HEK293 (cell line): ENCODE results near the gene KRABD2.

Experiments
- CTCF ChIA-PET: fragments of 350-600 bp; formaldehyde crosslinking; extraction: SDS; loops from one replicate; lab custom pipeline; 2021; ENCODE audit warnings: antibody characterized with exemption; lab: Yijun Ruan, JAX
- POLR2A ChIA-PET: fragments of 300-600 bp; formaldehyde crosslinking; extraction: SDS; loops from one replicate; lab custom pipeline; 2020; ENCODE audit warnings: antibody characterized with exemption, inconsistent platforms; lab: Yijun Ruan, JAX
- H3K27ac ChIP-seq: fragments of 200-500 bp; sonication (Bioruptor generic); 2 replicates; pipeline ENCODE4 v1.5.1; 2014; ENCODE audit warnings: low read depth, low read length, control low read depth, inconsistent platforms; ENCODE audit errors: extremely low read depth
- H3K36me3 ChIP-seq, 2 experiments: fragments of 200-500 bp in 1 of 2; sonication (Bioruptor generic) in 1 of 2; 1 replicate in 1 of 2; 2 replicates in 1 of 2; pipeline ENCODE4 v1.5.1; 2014 to 2017; ENCODE audit warnings: inconsistent platforms in 2 of 2, low read length in 2 of 2; ENCODE audit not compliant: control insufficient read depth in 2 of 2, insufficient read depth in 1 of 2
- H3K4me1 ChIP-seq: fragments of 200-500 bp; sonication (Bioruptor generic); 2 replicates; pipeline ENCODE4 v1.5.1; 2014; ENCODE audit warnings: mild to moderate bottlenecking, low read length, inconsistent platforms; ENCODE audit not compliant: control insufficient read depth, insufficient read depth
- H3K4me3 ChIP-seq: 2 replicates; pipeline ENCODE4 v1.5.1; 2011; ENCODE audit warnings: low read depth, mild to moderate bottlenecking, control low read depth, low read length, moderate library complexity
- H3K9me3 ChIP-seq: fragments of 200-500 bp; sonication (Bioruptor generic); 2 replicates; pipeline ENCODE4 v1.5.1; 2014; ENCODE audit warnings: low read depth, low read length, inconsistent platforms; ENCODE audit not compliant: control insufficient read depth, insufficient read depth
- ELK4 ChIP-seq: IDR thresholded peaks from 2 replicates; pipeline ENCODE4 v1.6.1; 2011; ENCODE audit warnings: mild to moderate bottlenecking, low read depth, low read length, borderline replicate concordance
- SCRT2 ChIP-seq: fragments of 450-650 bp; formaldehyde crosslinking; IDR thresholded peaks from 2 replicates; pipeline ENCODE4 v1.5.1; 2016; ENCODE audit warnings: missing biosample characterization, missing genetic modification characterization
- YY1 ChIP-seq: fragments of 450-650 bp; formaldehyde crosslinking; IDR thresholded peaks from 2 replicates; pipeline ENCODE4 v1.5.1; 2018; ENCODE audit warnings: missing biosample characterization, missing genetic modification characterization
- ZBTB20 ChIP-seq: fragments of 450-650 bp; formaldehyde crosslinking; IDR thresholded peaks from 2 replicates; pipeline ENCODE4 v1.5.1; 2016; ENCODE audit warnings: missing biosample characterization, missing genetic modification characterization
- ZBTB7A ChIP-seq: fragments of 450-650 bp; formaldehyde crosslinking; IDR thresholded peaks from 2 replicates; pipeline ENCODE4 v1.5.1; 2016; ENCODE audit warnings: low read depth, missing biosample characterization, missing genetic modification characterization
- ZFP37 ChIP-seq: fragments of 450-650 bp; formaldehyde crosslinking; IDR thresholded peaks from 2 replicates; pipeline ENCODE4 v1.5.1; 2016; ENCODE audit warnings: missing biosample characterization, missing genetic modification characterization
- ZNF23 ChIP-seq: fragments of 450-650 bp; formaldehyde crosslinking; IDR thresholded peaks from 2 replicates; pipeline ENCODE4 v1.5.1; 2016; ENCODE audit warnings: missing biosample characterization, missing genetic modification characterization, borderline replicate concordance
- ZNF274 ChIP-seq, 2 experiments: fragments of 200-500 bp in 1 of 2; fragments of 450-650 bp in 1 of 2; sonication (Bioruptor generic) in 1 of 2; formaldehyde crosslinking in 1 of 2; IDR thresholded peaks; 2 replicates each; pipeline versions ENCODE4 v1.5.1 to v1.6.1; 2014 to 2016; ENCODE audit warnings: borderline replicate concordance in 1 of 2, inconsistent platforms in 1 of 2, low read length in 1 of 2, missing biosample characterization in 1 of 2, missing genetic modification characterization in 1 of 2
- ZNF366 ChIP-seq: fragments of 450-650 bp; formaldehyde crosslinking; conservative IDR thresholded peaks from 2 replicates; pipeline ENCODE4 v1.5.1; 2016; ENCODE audit warnings: missing biosample characterization, missing genetic modification characterization
- ZNF37A ChIP-seq: fragments of 450-650 bp; IDR thresholded peaks from 2 replicates; pipeline ENCODE4 v1.5.1; 2018; ENCODE audit warnings: missing biosample characterization, missing genetic modification characterization
- ZNF561 ChIP-seq: fragments of 450-650 bp; IDR thresholded peaks from 2 replicates; pipeline ENCODE4 v1.5.1; 2018; ENCODE audit warnings: missing biosample characterization, missing genetic modification characterization, borderline replicate concordance
- ZNF596 ChIP-seq: fragments of 450-650 bp; IDR thresholded peaks from 2 replicates; pipeline ENCODE4 v1.5.0; 2018; ENCODE audit warnings: missing biosample characterization, mild to moderate bottlenecking, missing genetic modification characterization, moderate library complexity
- ZNF600 ChIP-seq: fragments of 450-650 bp; formaldehyde crosslinking; IDR thresholded peaks from 2 replicates; pipeline ENCODE4 v1.5.1; 2016; ENCODE audit warnings: missing biosample characterization, missing genetic modification characterization
- ZNF707 ChIP-seq: fragments of 450-650 bp; formaldehyde crosslinking; IDR thresholded peaks from 2 replicates; pipeline ENCODE4 v1.5.1; 2016; ENCODE audit warnings: missing biosample characterization, missing genetic modification characterization
- ZSCAN18 ChIP-seq: fragments of 450-650 bp; formaldehyde crosslinking; IDR thresholded peaks from 2 replicates; pipeline ENCODE4 v1.5.1; 2016; ENCODE audit warnings: missing biosample characterization, missing genetic modification characterization
- ZSCAN23 ChIP-seq: fragments of 450-650 bp; formaldehyde crosslinking; IDR thresholded peaks from 2 replicates; pipeline ENCODE4 v1.5.1; 2016; ENCODE audit warnings: missing biosample characterization, missing genetic modification characterization

The KRABD2 gene

GRCh38 chr17:8383143-8383822 lies 6.8 kb upstream of the KRABD2 start, which contains the start of gene RPL26 (continued):
- TF ChIP-seq ZNF23: no peak
- TF ChIP-seq, all 188 proteins: peak for 68

GRCh38 chr17:8382880-8383142 lies 6.3 kb upstream of the KRABD2 start:
- peaks cover 40 to 46% of the 10 kb centered on the region in 2 experiments for H3K36me3 ChIP-seq
- H3K4me3 ChIP-seq: peak overlapping the region; percentile 90
- TF ChIP-seq ZNF596 (tag by site-specific recombination) (0 out of 2 replicates have a peak, but pooled peaks have one; percentile 13), ZNF600 (0 out of 2 replicates have a peak, but pooled peaks have one; percentile 47), ZNF274 (IDR thresholded peaks at IDR 0.05; ENCODE audit: low read length) (no peak), ZNF274 (tag by site-specific recombination; IDR thresholded peaks at IDR 0.05; ENCODE audit: borderline replicate concordance) (no peak), ZSCAN18 (tag by site-specific recombination) (no peak), ZFP37 (tag by site-specific recombination) (0 out of 2 replicates have a peak, but pooled peaks have one; percentile 57), ZSCAN23 (0 out of 2 replicates have a peak, but pooled peaks have one; percentile 41), SCRT2 (tag by site-specific recombination) (peak; percentile 28; the same call in 1 of the 2 replicates), YY1 (tag by site-specific recombination) (peak; percentile 82), ZBTB7A (tag by site-specific recombination) (no peak), ZNF366 (tag by site-specific recombination) (peak; percentile 87), ELK4 (no peak; the same call in 1 of the 2 replicates), ZNF561 (tag by site-specific recombination) (no peak), ZBTB20 (tag by site-specific recombination) (no peak)
- ChIA-PET POLR2A (interaction anchor here (0.7 to 1.4 kb wide), 2 partner anchors 45 to 53 kb away, joined by 3 to 5 read pairs; partner anchors contain the start of gene NDEL1), CTCF (interaction anchor here (0.6 to 1.8 kb wide), 7 partner anchors 12 to 363 kb away, joined by 3 to 13 read pairs (median 4); no protein-coding TSS in a partner anchor)
- peaks cover 13% of the 10 kb centered on the region for H3K4me1 ChIP-seq
- H3K27ac ChIP-seq: peak overlapping the region; percentile 97
- no peaks in the 10 kb centered on the region for H3K9me3 ChIP-seq

GRCh38 chr17:8382052-8382879 lies 5.8 kb upstream of the KRABD2 start:
- TF ChIP-seq ZNF37A (tag by site-specific recombination): 0 out of 2 replicates have a peak, but pooled peaks have one; percentile 12
- no peak for TF ChIP-seq ZNF707
- TF ChIP-seq, all 188 proteins: peak for 1
- POLR2A ChIA-PET: interaction anchor here (0.7 to 1.4 kb wide), 6 partner anchors 11 to 226 kb away, joined by 3 to 10 read pairs (median 3); partner anchors contain the start of genes AURKB and NDEL1
- Histone ChIP-seq H3K36me3 (peaks cover 46 to 52% of the 10 kb centered on the region in 2 experiments), H3K4me3 (peak overlapping the region; percentile 90), H3K9me3 (no peaks in the 10 kb centered on the region), H3K4me1 (peaks cover 13% of the 10 kb centered on the region), H3K27ac (peak overlapping the region; percentile 97)
- CTCF ChIA-PET: interaction anchor here (0.6 to 1.8 kb wide), 8 partner anchors 11 to 364 kb away, joined by 3 to 13 read pairs (median 4); no protein-coding TSS in a partner anchor
